Nucleus accumbens (tissue), 56 donors: ENCODE data around the gene CUL9.

Experiments used
- DNase-seq, 56 donors: peaks; one replicate each; lab custom pipeline; 2025; lab: John Stamatoyannopoulos, UW

Gene CUL9

DNA sequence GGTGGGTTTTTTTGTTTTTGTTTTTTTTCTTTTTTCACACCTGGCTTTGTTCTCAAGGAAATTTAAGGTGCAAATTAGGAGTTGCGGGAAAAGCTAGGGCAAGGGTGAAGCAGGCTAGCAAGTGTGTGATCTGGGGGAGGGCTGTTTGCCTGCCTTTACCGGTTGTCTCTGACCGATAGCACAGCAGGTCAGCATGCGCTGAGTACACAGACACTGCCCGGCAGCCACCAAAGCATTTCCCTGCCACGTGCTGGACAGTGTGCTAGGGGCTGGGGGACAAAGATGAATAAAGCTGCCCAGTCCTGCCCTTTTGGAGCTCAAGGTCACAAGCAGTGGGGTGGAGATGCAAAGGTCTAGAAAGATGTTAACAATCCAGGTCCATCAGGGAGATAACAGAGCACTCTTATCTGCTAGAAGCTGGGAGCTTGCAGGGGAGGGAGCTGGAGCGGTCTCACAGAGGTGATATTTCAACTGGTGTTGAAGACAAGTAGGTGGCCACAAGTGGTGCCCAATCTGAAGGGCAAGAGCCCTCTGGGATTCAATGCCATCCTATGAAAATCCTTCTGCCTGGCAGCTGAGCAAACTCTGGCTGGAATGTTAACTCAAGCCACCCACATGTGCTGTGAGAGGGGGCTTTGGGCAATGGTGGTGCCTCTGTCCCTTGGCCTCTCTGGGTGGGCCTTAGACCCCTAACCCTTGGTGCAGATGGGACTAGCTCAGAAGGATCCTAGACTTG, 85.8 kb downstream of the CUL9 start:
- no peak for DNase-seq

DNA sequence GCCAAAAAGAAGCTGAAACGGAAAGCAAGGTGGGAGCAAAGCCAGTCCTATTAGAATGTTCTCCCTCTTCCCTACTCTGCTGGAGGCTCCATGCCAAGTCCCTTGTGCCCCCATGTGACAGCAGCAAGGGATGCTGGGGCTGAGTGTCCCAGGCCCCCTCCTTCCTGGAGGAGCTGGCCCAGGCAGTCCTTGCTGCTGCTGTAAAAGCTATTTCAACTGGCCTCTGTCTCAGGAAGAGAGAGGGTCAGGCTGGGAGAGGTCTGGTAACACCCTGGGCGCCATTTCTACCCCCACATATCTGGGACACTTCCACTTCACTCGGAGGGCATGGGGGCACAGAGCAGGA, 86.3 kb downstream of the CUL9 start:
- peak in 52 of 56 donors; percentile 21 to 82 (median 58) for DNase-seq

DNA sequence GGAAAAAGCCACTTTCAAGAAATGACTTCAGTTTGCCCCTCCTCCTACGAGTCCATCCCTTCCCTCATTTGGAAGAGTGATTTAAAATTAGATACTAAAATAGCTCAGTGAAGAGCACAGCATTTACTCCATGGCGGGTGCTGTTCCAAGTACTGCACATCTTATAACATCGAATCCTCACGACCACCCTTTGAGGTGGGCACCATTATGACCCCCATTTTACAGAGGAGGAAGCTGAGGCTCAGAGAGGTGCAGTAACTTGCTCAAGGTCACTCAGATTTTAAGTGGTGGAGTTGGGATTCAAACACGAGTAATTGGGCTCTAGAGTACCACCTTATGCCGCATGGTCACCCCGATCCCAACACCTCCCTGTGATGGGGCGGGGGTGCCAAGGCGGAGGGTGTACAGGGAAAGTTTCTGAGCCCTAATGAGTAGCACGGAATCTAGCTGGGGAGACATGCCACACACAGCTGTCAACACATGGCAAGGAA, 86.8 kb downstream of the CUL9 start:
- DNase-seq: no peak

DNA sequence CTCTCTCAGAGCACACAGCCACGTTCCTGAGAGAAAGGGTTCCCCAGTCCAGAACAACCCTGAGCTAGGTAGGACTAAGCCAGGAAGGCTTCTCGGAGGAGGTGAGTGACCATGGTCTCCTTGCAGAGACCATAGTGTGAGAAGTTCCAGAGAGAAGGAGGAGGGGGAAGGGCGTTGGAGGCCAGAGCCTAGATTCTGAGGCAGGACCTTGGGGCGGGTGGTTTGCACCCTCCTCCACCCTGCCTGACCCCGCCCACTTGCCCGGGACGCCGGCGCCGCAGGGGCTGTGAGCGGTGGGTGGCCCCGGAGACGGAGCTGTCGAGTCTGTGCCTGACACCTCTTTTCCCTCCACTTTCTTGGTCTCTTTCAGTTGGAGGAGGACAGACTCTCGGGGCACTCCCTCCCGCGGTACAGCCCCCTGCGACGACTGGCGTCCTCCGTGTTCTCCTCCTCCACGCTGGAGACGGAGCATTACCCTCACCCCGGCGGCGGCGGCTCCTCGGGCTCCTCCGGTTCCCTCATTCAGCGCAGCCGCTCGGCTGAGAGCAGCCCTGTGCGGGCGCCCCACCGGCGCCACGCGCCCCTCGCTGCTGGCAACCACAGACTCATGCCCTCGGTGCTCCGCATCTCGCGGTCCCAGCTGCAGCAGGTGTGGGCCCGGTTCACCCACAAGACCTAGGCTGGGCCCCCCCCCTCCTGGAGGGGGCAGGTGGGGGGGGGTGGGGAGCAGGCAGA, 87.4 kb downstream of the CUL9 start:
- no peak for DNase-seq

DNA sequence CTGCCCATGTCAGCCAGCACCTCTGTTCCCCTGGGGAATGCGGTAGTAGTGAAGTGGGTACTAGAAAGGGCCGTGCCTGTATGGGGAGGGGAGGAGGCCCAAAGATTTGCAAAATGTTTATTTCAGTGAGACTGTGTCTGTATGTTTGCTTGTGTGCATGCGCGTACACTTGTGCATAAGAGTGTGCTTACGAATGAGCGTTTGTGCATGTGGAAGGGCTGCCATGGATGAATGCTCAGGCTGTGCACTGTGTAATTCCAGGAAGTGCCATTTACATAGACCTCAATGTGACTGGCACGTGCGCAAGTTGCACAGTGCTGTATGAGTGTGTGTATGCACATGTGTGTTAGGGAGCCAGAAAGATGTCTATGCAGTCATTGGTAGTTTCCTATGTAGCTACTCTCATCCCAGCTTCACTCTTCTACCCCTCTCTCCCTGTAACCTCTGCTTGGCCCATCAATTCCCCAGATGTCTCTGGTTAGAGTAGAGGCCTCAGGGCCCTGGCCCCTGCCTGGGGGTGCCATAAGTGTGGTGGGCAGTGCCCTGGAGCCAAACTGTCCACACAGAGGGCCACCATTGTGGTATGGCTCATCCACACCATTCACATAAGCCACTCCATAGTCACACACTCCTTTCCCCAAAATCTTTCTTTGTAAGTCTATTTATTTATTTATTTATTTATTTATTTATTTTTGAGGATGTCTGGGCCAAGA, 89.3 kb downstream of the CUL9 start:
- DNase-seq: no peak

DNA sequence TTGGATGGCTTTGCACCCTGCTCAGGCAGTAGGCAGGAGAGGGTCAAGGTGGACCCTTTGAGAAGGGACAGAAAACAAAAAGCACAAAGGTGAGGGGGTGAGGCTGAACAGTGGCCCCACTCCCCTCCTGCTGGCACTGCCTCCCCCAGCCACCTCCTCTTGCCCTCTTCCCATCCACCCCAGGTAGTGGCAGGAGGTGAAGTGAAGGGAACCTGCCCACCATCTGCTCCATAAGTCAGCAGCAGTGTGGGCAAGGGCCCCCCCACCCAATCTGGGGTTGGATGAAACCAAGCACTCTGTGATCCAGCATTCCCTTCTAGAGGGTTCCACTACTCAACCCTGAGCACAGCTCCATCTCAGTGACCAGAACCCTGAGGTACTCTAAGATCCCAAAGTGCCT, 89.9 kb downstream of the CUL9 start:
- no peak for DNase-seq

DNA sequence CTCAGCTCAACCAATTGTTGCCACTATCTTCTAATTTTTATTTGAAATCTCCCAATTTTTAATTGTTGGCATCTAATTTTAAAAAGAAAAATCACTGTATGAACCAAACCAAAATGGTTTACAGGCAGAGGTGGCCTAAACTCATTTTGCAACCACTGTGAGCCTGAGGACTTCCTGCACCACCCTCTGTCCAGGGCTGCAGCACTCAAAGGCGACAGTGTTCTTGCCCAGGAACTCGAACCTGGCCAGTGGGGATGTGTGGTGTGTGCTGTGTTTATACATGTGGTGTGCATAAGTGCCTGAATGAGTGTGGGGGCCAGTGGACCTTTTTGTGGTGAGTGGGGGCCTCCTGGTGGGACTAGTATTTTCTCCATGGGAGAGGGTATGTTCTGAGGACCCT, 91.7 kb downstream of the CUL9 start:
- no peak for DNase-seq
